Endothelial cell of umbilical vein (primary cell): ENCODE data around the gene BIN1. TPM values are rescaled to one million over a fixed set of nuclear protein-coding genes. Genes with fewer than 3 reads are reported as not detected.

Experiments used
- BruUV-seq: library from RNA; stranded (reverse); fragments of 400-500 nt; replicated peaks from 2 replicates; lab custom pipeline; 2021; lab: Mats Ljungman, UMichigan
- CTCF ChIA-PET: fragments of 300-600, 350-600 bp; sonication (Branson Sonifier 250); formaldehyde crosslinking; loops from one replicate; lab custom pipeline; 2021; ENCODE audit warnings: antibody characterized with exemption, inconsistent platforms; lab: Charles Lee
- POLR2A ChIA-PET: fragments of 300-600, 350-600 bp; sonication (Branson Sonifier 250); formaldehyde crosslinking; loops from one replicate; lab custom pipeline; 2021; ENCODE audit warnings: antibody characterized with exemption, inconsistent platforms; lab: Charles Lee
- DNase-seq: peaks from one replicate; pipeline ENCODE4 v3.0.0-alpha.2; 2011; ENCODE audit warnings: low read depth, low spot score
- FAIRE-seq: peaks from 2 replicates; lab custom pipeline; 2011; peaks lifted over from hg19 to GRCh38; lab: Jason Lieb, UNC
- H2AFZ ChIP-seq: 2 replicates; pipeline ENCODE4 v1.6.0; 2012; ENCODE audit warnings: low read depth, low read length, control low read depth, inconsistent platforms
- H3K27ac ChIP-seq: 2 replicates; pipeline ENCODE4 v1.5.1; 2011; ENCODE audit warnings: low read depth, mild to moderate bottlenecking, control low read depth, low read length, moderate library complexity; ENCODE audit not compliant: insufficient read depth
- H3K27me3 ChIP-seq, 2 experiments: 2 replicates each; pipeline versions ENCODE4 v1.6.0 to v1.6.1; 2011; ENCODE audit warnings: low read length in 2 of 2, mixed read lengths in 1 of 2; ENCODE audit not compliant: control insufficient read depth in 2 of 2, insufficient read depth in 2 of 2
- H3K36me3 ChIP-seq, 2 experiments: 2 replicates in 1 of 2; 3 replicates in 1 of 2; pipeline ENCODE4 v1.5.1; 2011; ENCODE audit warnings: low read length in 2 of 2, mild to moderate bottlenecking in 1 of 2, moderate library complexity in 1 of 2; ENCODE audit not compliant: control insufficient read depth in 2 of 2, insufficient read depth in 2 of 2; ENCODE audit errors: extremely low read depth in 1 of 2
- H3K4me1 ChIP-seq: 3 replicates; pipeline ENCODE4 v1.5.1; 2011; ENCODE audit warnings: mild to moderate bottlenecking, low read length; ENCODE audit not compliant: control insufficient read depth, insufficient read depth; ENCODE audit errors: extremely low read depth
- H3K4me2 ChIP-seq: 2 replicates; pipeline ENCODE4 v1.6.1; 2011; ENCODE audit warnings: low read length, control low read depth, mixed read lengths; ENCODE audit not compliant: insufficient read depth
- H3K4me3 ChIP-seq, 3 experiments: fragments of 200-600 bp in 1 of 3; sonication (generic), shearing (Covaris generic) in 1 of 3; replicated peaks in 1 of 3; 2 replicates each; pipeline ENCODE4 v1.5.1; 2011 to 2016; ENCODE audit warnings: control low read depth in 3 of 3, low read length in 3 of 3, mild to moderate bottlenecking in 2 of 3, inconsistent platforms in 1 of 3, low read depth in 1 of 3, moderate library complexity in 1 of 3; ENCODE audit not compliant: insufficient read depth in 1 of 3
- H3K79me2 ChIP-seq: 2 replicates; pipeline ENCODE4 v1.6.0; 2012; ENCODE audit warnings: low read length, inconsistent platforms; ENCODE audit not compliant: control insufficient read depth, insufficient read depth
- H3K9ac ChIP-seq: replicated peaks from 2 replicates; pipeline ENCODE3; 2011; ENCODE audit warnings: low read length, control low read depth; ENCODE audit not compliant: insufficient read depth; ENCODE audit errors: extremely low read depth
- H3K9me1 ChIP-seq: replicated peaks from 3 replicates; pipeline ENCODE4 v1.6.0; 2011; ENCODE audit warnings: mild to moderate bottlenecking, low read length; ENCODE audit not compliant: control insufficient read depth, insufficient read depth; ENCODE audit errors: extremely low read depth
- H3K9me3 ChIP-seq: replicated peaks from 2 replicates; pipeline ENCODE4 v1.5.1; 2012; ENCODE audit warnings: low read length, inconsistent platforms; ENCODE audit not compliant: control insufficient read depth, insufficient read depth
- H4K20me1 ChIP-seq: replicated peaks from 2 replicates; pipeline ENCODE3; 2011; ENCODE audit warnings: mild to moderate bottlenecking, low read length; ENCODE audit not compliant: control insufficient read depth, insufficient read depth; ENCODE audit errors: extremely low read depth
- FOS ChIP-seq: IDR thresholded peaks from 2 replicates; pipeline ENCODE4 v1.6.1; 2011; ENCODE audit warnings: mild to moderate bottlenecking, low read length, moderate library complexity, borderline replicate concordance; ENCODE audit not compliant: insufficient read depth
- GATA2 ChIP-seq: IDR thresholded peaks from 2 replicates; pipeline ENCODE4 v1.7.0; 2011; ENCODE audit warnings: low read depth, mild to moderate bottlenecking, moderate library complexity, mixed read lengths, low read length; ENCODE audit not compliant: insufficient read length, insufficient read depth
- JUN ChIP-seq: IDR thresholded peaks from 2 replicates; pipeline ENCODE4 v1.6.1; 2011; ENCODE audit warnings: borderline replicate concordance, low read depth; ENCODE audit not compliant: insufficient read length, insufficient read depth
- POLR2A ChIP-seq: IDR thresholded peaks from 2 replicates; pipeline ENCODE4 v1.6.1; 2012; ENCODE audit warnings: low read depth, mild to moderate bottlenecking, control low read depth, low read length
- dilution Hi-C: fragments of 300-500 bp; cut with MboI; formaldehyde crosslinking; loops from one replicate; pipeline ENCODE4 v1.15.0; 2019; ENCODE audit warnings: low sequenced_read_pairs; ENCODE audit not compliant: extremely low pct_ligation_motif_present
- intact Hi-C: fragments of 100-400 bp; cut with micrococcal nuclease; formaldehyde crosslinking; loops from one replicate; pipeline ENCODE4 v1.10.0; 2022
- polyA plus RNA-seq, 4 experiments: library from polyadenylated mRNA; depleted of rRNA in 3 of 4; stranded (reverse) in 3 of 4; unstranded in 1 of 4; fragments of >200 nt; gene quantifications; 2 replicates each; pipeline versions ENCODE4 v1.2.1 to v1.2.3, GENCODE V29; 2011 to 2012; ENCODE audit warnings: missing spikeins in 1 of 4
- total RNA-seq: library from RNA; stranded (reverse); gene quantifications from 2 replicates; pipeline ENCODE4 v1.2.3, GENCODE V29; 2021
- TF ChIP-seq, protein P1 (sequence below), 2 donors: IDR thresholded peaks; 1 replicate in 1 of 2; 2 replicates in 1 of 2; pipeline ENCODE4 v1.5.1; 2011; ENCODE audit warnings: low read length in 2 of 2, mild to moderate bottlenecking in 2 of 2, moderate library complexity in 2 of 2, control low read depth in 1 of 2, inconsistent platforms in 1 of 2, low read depth in 1 of 2; ENCODE audit not compliant: insufficient read depth in 1 of 2; ENCODE audit errors: extremely low read depth in 1 of 2
- TF ChIP-seq, protein P2 (sequence below): IDR thresholded peaks from 2 replicates; pipeline ENCODE4 v1.6.1; 2011; ENCODE audit not compliant: insufficient read depth, insufficient read length

The BIN1 gene
- total and polyA plus RNA-seq, 2 donors (not counting 3 experiments of a cell fraction or from before 2014, with no cell fraction given): 26.3 to 36.9 TPM

DNA sequence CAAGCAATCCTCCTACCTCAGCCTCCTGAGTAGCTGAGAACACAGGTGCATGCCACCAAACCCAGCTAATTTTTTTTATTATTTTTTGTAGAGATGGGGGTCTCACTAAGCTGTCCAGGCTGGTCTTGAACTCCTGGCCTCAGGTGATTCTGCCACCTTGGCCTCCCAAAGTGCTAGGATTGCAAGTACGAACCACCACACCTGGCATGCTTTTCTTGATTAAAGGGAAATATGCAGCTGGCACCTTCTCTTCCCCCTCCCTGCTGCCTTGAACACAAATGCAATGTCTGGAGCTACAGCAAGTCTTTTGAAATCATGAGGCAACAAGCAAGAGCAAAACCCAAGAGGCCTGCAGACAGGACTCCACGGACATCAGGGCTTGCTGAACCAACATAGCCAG lies 26.8 kb upstream of the BIN1 start:
- no peaks in the 10 kb centered on the region for H3K79me2 ChIP-seq
- H3K27me3 ChIP-seq: peaks cover 3% of the 10 kb centered on the region in 2 experiments
- FAIRE-seq (no peak), DNase-seq (no peak)
- no peak overlapping the region for H3K4me2 ChIP-seq
- H3K36me3 ChIP-seq: no peaks in the 10 kb centered on the region
- no peaks in the 10 kb centered on the region for H3K9me1 ChIP-seq
- no peak overlapping the region for H3K9ac ChIP-seq
- CTCF ChIA-PET: interaction anchor here (1.8 kb wide), 1 partner anchor 12 kb away, joined by 4 read pairs; no protein-coding TSS in a partner anchor
- no TSS peak for BruUV-seq
- no peak overlapping the region for H3K4me3 ChIP-seq
- TF ChIP-seq, protein P1, sequence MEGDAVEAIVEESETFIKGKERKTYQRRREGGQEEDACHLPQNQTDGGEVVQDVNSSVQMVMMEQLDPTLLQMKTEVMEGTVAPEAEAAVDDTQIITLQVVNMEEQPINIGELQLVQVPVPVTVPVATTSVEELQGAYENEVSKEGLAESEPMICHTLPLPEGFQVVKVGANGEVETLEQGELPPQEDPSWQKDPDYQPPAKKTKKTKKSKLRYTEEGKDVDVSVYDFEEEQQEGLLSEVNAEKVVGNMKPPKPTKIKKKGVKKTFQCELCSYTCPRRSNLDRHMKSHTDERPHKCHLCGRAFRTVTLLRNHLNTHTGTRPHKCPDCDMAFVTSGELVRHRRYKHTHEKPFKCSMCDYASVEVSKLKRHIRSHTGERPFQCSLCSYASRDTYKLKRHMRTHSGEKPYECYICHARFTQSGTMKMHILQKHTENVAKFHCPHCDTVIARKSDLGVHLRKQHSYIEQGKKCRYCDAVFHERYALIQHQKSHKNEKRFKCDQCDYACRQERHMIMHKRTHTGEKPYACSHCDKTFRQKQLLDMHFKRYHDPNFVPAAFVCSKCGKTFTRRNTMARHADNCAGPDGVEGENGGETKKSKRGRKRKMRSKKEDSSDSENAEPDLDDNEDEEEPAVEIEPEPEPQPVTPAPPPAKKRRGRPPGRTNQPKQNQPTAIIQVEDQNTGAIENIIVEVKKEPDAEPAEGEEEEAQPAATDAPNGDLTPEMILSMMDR (IDR thresholded peaks at IDR 0.05; ENCODE audit: extremely low read depth in 1 of 2, insufficient read depth in 1 of 2, low read depth in 1 of 2, low read length in 2 of 2): no peak
- TF ChIP-seq, protein P2, sequence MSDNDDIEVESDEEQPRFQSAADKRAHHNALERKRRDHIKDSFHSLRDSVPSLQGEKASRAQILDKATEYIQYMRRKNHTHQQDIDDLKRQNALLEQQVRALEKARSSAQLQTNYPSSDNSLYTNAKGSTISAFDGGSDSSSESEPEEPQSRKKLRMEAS: no peak
- TF ChIP-seq FOS: no peak
- no peak for TF ChIP-seq POLR2A
- TF ChIP-seq JUN: no peak
- H3K9me3 ChIP-seq: no peaks in the 10 kb centered on the region
- H2AFZ ChIP-seq: no peak overlapping the region
- POLR2A ChIA-PET: no interaction called here
- no peaks in the 10 kb centered on the region for H3K4me1 ChIP-seq
- intact Hi-C loops: no loop called here
- dilution Hi-C loops: no loop called here
- H4K20me1 ChIP-seq: no peaks in the 10 kb centered on the region
- no peak overlapping the region for H3K27ac ChIP-seq

DNA sequence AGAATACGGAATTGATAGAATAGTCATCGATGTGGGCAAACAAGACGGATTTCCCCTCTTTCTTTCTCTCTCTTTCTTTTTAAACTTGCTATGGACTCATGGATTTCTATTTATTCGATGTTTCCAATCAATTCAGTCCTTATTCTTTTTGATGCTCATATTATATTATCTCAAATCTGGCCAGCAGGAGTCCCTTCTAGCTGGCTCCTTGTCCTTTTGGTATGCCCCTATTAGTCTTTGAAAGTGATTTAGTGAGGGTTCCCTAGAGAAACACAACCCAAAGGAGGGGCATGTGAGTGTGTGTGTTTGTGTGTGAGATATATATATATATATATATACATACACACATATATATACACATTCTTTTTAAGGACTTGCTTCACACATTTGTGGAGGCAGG lies 23.5 kb upstream of the BIN1 start:
- H2AFZ ChIP-seq: no peak overlapping the region
- CTCF ChIA-PET: interaction anchor here (0.5 to 1.4 kb wide), 4 partner anchors 9 to 61 kb away, joined by 3 to 4 read pairs (median 3); no protein-coding TSS in a partner anchor
- no peaks in the 10 kb centered on the region for H3K36me3 ChIP-seq
- no peak overlapping the region for H3K4me2 ChIP-seq
- FAIRE-seq (no peak), DNase-seq (no peak)
- H3K4me3 ChIP-seq: no peak overlapping the region
- H3K9ac ChIP-seq: no peak overlapping the region
- POLR2A ChIA-PET: no interaction called here
- no peak overlapping the region for H3K27ac ChIP-seq
- H3K4me1 ChIP-seq: no peaks in the 10 kb centered on the region
- TF ChIP-seq, protein P1 (IDR thresholded peaks at IDR 0.05; ENCODE audit: extremely low read depth in 1 of 2, insufficient read depth in 1 of 2, low read depth in 1 of 2, low read length in 2 of 2): no peak
- no peak for TF ChIP-seq GATA2
- TF ChIP-seq FOS: no peak
- no peak for TF ChIP-seq POLR2A
- no peak for TF ChIP-seq JUN
- H3K9me1 ChIP-seq: no peaks in the 10 kb centered on the region
- no peaks in the 10 kb centered on the region for H4K20me1 ChIP-seq
- intact Hi-C loops: no loop called here
- H3K79me2 ChIP-seq: no peaks in the 10 kb centered on the region
- H3K9me3 ChIP-seq: no peaks in the 10 kb centered on the region
- BruUV-seq: no TSS peak
- H3K27me3 ChIP-seq: peaks cover 8 to 16% of the 10 kb centered on the region in 2 experiments
- dilution Hi-C loops: no loop called here
